ENCODE data around the gene HHATL.

The HHATL gene

DNA sequence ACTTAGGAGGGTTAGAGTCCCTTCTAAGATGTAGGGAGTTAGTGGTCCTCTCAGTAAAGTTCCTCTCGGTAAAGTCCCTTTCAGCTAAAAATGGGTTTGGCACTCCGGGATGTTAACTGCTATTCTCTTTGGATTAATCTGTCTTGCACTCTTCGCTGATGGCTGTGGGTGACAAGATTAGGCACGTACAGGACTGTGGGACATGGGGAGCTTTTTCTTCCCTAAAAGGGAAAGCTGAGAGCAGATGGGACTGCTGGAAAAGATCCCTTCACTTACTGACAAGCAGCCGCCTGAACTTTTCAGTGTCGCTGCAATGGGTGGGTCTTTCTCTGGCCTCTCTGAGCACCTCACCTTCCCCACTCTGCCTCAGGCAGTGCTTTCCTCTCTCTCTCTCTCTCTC lies 16.4 kb upstream of the HHATL start:
- TF ChIP-seq, protein P1, sequence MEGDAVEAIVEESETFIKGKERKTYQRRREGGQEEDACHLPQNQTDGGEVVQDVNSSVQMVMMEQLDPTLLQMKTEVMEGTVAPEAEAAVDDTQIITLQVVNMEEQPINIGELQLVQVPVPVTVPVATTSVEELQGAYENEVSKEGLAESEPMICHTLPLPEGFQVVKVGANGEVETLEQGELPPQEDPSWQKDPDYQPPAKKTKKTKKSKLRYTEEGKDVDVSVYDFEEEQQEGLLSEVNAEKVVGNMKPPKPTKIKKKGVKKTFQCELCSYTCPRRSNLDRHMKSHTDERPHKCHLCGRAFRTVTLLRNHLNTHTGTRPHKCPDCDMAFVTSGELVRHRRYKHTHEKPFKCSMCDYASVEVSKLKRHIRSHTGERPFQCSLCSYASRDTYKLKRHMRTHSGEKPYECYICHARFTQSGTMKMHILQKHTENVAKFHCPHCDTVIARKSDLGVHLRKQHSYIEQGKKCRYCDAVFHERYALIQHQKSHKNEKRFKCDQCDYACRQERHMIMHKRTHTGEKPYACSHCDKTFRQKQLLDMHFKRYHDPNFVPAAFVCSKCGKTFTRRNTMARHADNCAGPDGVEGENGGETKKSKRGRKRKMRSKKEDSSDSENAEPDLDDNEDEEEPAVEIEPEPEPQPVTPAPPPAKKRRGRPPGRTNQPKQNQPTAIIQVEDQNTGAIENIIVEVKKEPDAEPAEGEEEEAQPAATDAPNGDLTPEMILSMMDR (conservative IDR thresholded peaks at IDR 0.05) = no peak
- no peak overlapping the region for H3K27ac ChIP-seq

DNA sequence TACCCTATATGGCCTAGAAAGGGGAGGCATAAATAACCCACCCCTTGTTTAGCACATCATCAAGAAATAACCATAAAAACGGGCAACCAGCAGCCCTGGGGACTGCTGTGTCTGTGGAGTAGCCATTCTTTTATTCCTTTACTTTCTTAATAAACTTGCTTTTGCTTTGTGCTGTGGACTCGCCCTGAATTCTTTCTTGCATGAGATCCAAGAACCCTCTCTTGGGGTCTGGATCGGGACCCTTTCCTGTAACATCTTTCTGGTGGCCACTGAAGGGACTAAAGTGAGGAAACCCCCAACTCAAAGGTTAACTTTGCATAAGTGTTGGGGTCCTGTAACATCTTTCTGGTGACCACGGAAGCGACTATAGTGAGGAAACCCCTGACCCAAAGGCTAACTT lies 15.7 kb upstream of the HHATL start:
- no peak overlapping the region for H3K27ac ChIP-seq
- TF ChIP-seq, protein P1 (conservative IDR thresholded peaks at IDR 0.05) = no peak

DNA sequence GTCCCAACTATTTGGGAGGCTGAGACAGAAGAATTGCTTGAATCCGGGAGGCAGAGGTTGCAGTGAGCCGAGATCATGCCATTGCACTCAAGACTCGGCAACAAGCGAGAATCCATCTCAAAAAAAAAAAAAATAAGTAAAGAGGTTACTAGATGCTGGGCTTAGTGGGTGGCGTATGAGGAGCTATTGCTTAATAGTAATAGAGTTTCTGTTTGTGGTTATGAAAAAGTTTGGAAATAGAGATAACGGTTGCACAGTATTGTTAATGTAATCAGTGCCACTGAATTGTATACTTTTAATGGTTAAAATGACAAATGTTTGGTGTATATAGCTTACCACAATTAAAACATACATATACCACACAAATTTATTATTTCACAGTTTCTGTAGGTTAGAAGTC lies 14.7 kb upstream of the HHATL start:
- H3K27ac ChIP-seq = no peak overlapping the region
- TF ChIP-seq, protein P1 (conservative IDR thresholded peaks at IDR 0.05) = no peak

DNA sequence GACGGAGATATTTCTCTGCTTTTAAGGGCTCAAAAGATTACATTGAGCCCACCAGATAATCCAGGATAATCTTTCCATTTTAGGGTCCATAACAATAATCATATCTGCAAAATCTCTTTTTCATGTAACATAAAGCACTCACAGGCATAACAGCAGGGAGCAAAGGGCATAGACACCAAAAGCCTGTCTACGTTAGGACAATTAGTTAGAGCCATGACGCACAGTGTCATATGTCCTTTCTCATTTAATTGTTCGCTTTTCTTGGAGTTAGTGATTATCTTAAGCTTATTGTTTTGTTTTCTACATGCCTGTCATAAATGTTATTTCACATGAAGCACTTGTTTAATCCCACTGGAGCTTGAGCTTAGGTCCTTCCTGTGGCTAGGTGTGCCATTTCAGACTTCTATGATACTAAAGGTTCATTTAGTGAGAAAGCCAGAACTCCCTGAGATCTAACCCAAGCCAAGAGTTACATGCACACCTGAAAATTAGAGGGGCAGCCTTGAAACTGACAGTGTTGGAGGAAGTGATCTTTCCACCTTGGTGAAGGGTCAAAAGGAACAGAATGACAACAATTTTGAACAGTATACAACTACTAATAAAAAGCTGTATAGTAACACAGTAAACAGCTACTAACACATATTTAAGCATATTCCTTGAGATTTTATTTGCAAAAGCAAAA lies 11.7 kb upstream of the HHATL start:
- no peak overlapping the region for H3K27ac ChIP-seq
- TF ChIP-seq, protein P1 (conservative IDR thresholded peaks at IDR 0.05) = no peak

DNA sequence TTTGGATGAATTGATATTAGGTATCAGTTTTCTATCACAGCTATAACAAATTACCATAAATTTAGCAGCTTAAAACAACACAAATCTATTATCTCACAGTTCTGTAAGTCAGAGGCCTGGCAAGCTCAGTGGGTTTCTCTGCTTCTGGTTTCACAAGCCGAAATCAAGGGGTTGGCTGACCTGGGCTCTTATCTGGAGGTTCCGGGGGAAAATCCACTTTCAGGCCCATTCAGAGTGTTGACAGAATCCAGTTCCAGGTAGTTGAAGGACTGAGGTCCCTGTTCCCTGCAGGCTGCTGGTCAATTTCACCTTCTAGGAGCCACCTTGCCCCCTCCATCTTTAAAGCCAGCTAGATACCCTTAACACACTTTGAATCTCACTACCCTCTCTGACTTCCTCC lies 11.1 kb upstream of the HHATL start:
- no peak overlapping the region for H3K27ac ChIP-seq
- TF ChIP-seq, protein P1 (conservative IDR thresholded peaks at IDR 0.05) = no peak

DNA sequence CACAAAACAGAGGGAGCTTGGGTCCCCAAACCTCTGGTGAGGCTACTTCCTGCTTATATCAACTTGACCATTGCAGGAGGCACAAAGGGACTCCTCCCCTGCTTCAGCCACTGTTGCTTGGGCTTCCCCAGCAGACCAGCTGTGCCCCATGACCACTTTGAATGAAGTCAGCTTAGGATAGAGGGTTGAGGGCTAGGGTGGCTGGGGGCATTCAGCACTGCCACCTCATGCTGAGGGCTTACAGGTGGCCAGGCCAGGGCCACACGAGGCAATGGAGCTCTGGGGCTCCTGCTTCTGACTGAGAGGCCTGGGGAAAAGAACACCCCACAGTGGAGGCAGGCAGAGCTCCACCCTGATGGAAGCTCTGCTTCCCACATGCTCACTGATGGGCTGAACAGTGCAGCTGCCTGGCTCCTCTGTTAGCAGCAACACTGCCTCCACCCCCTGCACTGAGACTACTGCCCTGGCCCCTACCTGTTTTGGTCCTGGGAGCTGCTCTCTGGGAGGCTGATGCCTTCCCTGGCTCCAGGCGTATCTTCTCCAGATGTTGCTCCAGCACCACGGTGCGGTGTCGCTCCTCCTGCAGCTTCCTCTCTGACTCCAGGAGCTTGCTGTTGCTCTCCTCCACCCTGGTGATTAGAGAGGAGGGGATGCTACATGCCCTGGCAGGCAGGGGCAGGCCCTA lies 10.2 kb upstream of the HHATL start:
- H3K27ac ChIP-seq = no peak overlapping the region
- TF ChIP-seq, protein P1 (conservative IDR thresholded peaks at IDR 0.05) = no peak

DNA sequence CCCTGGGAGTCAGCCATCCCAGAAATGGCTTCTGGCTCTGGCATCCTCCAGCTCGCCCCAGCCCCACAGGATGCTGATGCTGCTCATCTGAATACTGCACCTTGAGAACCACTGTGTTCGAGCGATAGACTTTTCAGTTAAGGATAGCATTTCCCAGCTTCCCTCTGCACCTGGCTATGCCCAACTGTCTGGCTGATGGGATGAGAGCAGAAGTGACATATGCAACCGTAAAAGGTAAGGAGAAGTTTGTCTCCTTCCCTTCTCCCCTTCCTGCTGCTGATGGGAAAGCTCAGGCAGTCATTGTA lies 9.7 kb upstream of the HHATL start:
- no peak overlapping the region for H3K27ac ChIP-seq
- TF ChIP-seq, protein P1 (conservative IDR thresholded peaks at IDR 0.05) = no peak
